ENCODE measurements around the gene IFITM10. TPM values are rescaled to one million over a fixed set of nuclear protein-coding genes. Genes with fewer than 3 reads are reported as not detected.

IFITM10 gene
- total RNA-seq, 1 donor from 2014 or later, result not detected

- DNase-seq (ENCODE audit: low spot score), result no peak
Observed at GRCh38 chr11:1753229-1753928, 3.0 kb upstream of the IFITM10 start.

GRCh38 chr11:1752907-1753228 is 2.5 kb upstream of the IFITM10 start:
- DNase-seq (ENCODE audit: low spot score), result no peak

GRCh38 chr11:1751999-1752906 is 1.9 kb upstream of the IFITM10 start:
- no peak for DNase-seq (ENCODE audit: low spot score)

- DNase-seq (ENCODE audit: low spot score), result no peak
Observed at GRCh38 chr11:1751531-1751921, 1.1 kb upstream of the IFITM10 start.

GRCh38 chr11:1750840-1751530 is 590 bp upstream of the IFITM10 start:
- DNase-seq (ENCODE audit: low spot score), result no peak

GRCh38 chr11:1749395-1750351 is 722 bp downstream of the IFITM10 start:
- DNase-seq (ENCODE audit: low spot score), result no peak

GRCh38 chr11:1748636-1749394 is 1.6 kb downstream of the IFITM10 start:
- DNase-seq (ENCODE audit: low spot score), result peak; percentile 35

- no peak for DNase-seq (ENCODE audit: low spot score)
Observed at GRCh38 chr11:1747753-1748635, 2.4 kb downstream of the IFITM10 start.

GRCh38 chr11:1746956-1747752 is 3.2 kb downstream of the IFITM10 start:
- DNase-seq (ENCODE audit: low spot score), result no peak

GRCh38 chr11:1746511-1746931 is 3.9 kb downstream of the IFITM10 start:
- no peak for DNase-seq (ENCODE audit: low spot score)

GRCh38 chr11:1745701-1746320 is 4.6 kb downstream of the IFITM10 start:
- DNase-seq (ENCODE audit: low spot score), result no peak

- no peak for DNase-seq (ENCODE audit: low spot score)
Observed at GRCh38 chr11:1744891-1745700, 5.3 kb downstream of the IFITM10 start.

GRCh38 chr11:1744137-1744886 is 6.1 kb downstream of the IFITM10 start:
- no peak for DNase-seq (ENCODE audit: low spot score)

- no peak for DNase-seq (ENCODE audit: low spot score)
Observed at GRCh38 chr11:1743585-1744136, 6.7 kb downstream of the IFITM10 start.

GRCh38 chr11:1742869-1743584 is 7.4 kb downstream of the IFITM10 start:
- no peak for DNase-seq (ENCODE audit: low spot score)

- no peak for DNase-seq (ENCODE audit: low spot score)
Observed at GRCh38 chr11:1742371-1742770, 8.0 kb downstream of the IFITM10 start.

Data from umbilical cord (tissue), 2 donors.